NCI-H1694 (cell line): ENCODE measurements around the gene RAB21.

Source experiments
- DNase-seq: peaks from one replicate; lab custom pipeline; 2025; lab: John Stamatoyannopoulos, UW

The RAB21 gene, protein sequence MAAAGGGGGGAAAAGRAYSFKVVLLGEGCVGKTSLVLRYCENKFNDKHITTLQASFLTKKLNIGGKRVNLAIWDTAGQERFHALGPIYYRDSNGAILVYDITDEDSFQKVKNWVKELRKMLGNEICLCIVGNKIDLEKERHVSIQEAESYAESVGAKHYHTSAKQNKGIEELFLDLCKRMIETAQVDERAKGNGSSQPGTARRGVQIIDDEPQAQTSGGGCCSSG

DNA sequence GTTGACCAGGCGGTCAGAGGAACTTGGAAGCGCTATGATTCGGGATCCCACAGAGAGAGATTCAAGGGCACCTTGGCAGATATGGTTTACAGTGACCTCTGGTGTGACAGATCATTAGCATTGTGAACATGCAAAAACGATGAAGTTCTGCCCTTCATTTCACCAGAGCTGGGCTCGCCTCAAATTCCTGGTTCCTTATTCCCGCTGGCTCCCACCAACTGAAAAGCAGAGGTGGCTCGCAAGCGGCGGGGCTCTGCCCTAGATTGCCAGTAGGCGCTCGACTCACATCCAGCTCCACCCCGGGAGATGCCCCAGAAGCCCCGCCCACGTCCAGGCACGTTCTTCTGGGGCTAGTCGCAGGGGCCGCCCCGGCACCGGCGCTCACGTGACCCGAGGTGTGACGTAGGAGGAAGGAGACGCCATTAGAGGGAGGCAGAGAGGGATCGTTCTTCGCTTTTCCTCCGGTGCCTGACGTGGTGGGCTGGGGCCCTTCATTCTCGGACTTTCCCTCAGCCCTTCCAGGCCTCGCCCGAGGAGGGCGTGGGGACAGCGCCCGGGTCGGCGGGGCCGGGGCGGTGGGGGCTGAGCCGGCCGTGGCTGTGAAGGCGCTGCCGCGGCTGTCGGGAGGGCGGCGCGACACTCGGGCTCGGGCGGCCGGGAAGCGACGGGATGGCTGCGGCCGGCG lies at the start of gene RAB21:
Gene RAB21, plus strand, starts transcription at position 403 of the 685 bp plus-strand sequence. Its CDS starts 267 bp downstream, at position 670.
- DNase-seq = peak; percentile 74

GRCh38 chr12:71704920-71705319 lies 49.7 kb upstream of the RAB21 start:
- no peak for DNase-seq

DNA sequence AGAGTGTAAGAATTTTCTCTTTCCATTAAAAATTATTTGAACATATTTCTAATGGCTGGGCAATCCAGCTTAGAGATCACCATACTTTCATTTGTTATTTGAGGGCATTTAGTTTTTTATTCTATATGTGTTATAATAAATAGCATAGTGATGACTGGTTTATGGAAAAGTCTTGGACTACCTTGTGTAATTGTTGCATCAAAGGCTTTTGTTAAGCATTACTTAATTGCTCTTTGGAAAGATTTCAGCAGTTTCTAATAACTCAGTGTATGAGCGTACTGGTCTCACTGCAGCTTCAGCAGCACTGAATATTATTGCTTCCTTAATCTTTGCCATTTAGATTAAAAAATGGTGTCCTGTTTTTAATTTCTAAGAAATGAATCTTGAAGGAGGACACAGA lies 46.0 kb upstream of the RAB21 start:
- DNase-seq = no peak

- no peak for DNase-seq
Observed at GRCh38 chr12:71710276-71711125, 44.2 kb upstream of the RAB21 start.

DNA sequence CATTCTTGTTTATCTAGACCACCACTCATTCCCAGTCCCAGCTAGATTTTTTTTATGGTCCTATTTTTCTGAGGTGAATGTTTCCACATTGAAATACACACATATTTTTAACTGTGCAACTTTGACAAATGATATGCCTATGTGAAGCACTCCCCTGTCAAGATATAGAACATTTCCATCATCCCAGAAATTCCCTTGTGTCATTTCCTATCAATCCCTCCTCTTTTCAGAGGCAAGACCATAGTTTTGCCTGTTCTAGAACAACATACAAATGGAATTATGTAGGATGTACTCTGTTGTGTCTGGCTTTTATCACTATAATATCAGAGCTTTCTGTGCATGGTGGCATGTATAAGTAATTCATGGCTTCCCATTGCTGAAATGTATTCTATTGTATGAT lies 36.1 kb upstream of the RAB21 start:
- no peak for DNase-seq

DNA sequence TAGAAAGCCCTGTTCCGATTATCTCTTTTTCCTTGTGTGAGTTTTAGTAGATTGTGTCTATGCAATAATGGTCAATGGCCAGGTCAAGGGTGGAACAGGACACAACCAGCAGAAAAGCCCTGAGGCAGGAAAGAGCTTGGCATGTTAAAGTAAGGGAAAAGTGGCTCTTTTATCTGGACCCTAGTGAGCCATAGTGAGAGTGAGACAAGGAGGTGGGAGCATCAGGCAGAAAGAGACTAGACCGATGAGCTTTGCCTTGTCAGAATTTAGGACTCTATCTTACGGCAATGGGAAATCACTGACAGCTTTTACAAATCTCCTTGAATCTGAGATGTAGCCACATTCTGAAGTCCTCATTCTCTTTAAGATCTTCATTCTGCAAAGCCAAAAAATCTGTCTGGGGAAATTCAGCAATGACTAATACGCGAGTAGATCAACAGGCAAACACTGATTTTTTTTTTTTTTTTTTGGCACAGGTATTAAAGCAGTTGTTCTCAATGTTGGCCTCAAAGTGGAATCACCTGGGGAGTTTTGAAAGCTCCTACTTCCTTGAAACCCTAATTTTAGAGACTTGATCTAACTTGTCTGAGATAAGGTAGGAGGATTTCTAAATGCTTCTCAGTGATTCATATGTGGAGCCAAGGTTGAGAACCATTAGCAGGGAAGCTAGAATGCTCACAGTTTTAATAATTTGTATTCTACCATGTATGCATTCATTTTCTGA lies 34.9 kb upstream of the RAB21 start:
- DNase-seq = no peak

DNA sequence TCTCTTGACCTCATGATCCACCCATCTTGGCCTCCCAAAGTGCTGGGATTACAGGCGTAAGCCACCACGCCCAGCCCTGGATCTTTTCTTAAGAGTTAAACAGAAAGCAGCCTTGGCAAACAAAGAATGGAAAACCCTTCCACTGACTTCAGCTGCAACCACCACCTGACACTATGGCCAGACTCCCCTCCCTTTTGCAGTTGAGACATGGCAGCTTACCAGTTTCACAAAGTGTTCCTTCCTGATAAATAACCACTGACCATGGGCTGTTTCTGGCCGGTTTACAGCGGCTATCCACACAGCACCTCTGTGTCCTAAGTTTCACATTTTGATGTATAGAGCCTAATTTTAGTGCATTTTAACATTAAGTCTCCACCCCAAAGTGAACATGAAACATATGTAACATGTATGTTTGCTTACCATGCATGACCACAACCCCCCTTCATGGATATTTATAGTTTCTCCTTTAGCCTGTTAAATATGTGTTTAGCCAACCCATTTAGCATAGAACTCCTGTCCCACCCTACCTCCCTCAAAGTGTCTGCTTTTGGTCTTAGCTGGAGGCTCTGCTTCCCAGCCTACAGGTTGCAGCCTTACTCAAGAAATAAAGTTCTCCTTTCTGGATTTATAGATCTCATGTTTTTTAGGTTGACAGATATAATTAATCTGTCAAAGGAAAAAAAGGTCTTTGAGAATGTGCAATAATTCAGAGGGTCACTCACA lies 32.7 kb upstream of the RAB21 start:
- no peak for DNase-seq

DNA sequence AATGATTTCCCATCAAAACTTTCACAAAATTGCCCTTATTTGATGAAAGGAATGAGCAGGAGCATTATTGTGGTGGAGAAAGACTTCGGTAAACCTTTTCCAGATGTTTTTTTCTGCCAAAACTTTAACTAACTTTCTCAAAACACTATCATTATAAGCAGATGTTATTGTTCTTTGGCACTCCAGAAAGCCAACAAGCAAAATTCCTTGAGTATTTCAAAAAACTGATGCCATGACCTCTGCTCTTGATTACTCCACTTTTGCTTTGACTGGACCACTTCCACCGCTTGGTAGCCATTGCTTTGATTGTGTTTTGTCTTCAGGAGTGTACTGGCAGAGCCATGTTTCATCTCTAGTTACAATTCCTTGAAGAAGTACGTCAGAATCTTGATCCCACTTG lies 29.7 kb upstream of the RAB21 start:
- no peak for DNase-seq

GRCh38 chr12:71726548-71726947 lies 28.1 kb upstream of the RAB21 start:
- no peak for DNase-seq

- DNase-seq = no peak
Observed at GRCh38 chr12:71727958-71728357, 26.7 kb upstream of the RAB21 start.

DNA sequence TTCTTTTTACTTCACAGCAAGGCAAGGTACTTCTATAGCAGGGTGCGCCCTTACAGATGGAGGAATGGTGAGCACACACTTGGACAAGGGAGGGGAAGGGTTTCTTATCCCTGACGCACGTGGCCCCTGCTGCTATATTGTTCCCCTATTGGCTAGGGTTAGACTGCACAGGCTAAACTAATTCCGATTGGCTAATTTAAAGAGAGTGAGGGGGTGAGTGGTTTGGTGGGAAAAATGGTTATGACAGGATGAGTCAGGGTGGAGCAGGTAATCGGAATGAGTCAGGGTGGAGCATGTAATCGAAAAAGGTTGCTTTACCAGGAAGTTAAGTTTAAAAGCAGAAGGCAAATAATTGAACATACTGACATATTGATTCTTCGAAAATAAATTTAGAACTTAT lies 23.7 kb upstream of the RAB21 start:
- DNase-seq = no peak

GRCh38 chr12:71731439-71732356 lies 23.0 kb upstream of the RAB21 start:
- no peak for DNase-seq

DNA sequence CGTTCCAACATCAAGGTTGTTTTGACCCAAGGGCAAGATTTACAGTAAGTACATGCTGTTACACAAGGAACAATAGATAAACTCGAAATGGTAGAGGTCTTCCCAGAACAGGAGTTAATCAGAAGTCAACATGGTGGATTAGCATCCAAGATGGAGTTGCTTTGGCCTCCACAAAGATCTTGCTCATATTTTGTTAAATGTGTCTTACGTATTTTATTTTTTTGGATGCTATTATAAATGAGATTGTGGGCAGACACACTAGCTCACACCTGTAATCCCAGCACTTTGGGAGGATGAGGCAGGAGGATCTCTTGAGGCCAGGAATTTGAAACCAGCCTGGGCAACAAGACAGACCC lies 22.3 kb upstream of the RAB21 start:
- no peak for DNase-seq

DNA sequence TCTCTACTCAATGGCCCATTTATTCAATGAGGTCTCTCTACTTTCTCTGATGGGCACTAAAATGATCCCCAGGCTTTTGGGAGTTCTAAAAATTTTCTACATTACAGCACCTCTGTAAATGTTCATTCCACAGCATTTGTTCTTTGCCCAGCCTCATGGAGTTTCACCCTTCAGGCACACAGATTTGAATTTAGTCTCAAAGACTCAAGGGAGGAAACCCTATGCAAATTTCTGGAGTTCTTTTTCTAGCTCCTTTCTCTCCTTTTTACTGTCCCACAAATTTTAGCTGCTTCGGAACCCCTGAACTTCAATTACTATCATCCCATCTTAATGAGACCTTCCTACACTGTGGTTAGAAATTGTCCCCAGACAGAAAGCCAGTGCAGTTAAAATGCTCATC lies 17.5 kb upstream of the RAB21 start:
- no peak for DNase-seq

DNA sequence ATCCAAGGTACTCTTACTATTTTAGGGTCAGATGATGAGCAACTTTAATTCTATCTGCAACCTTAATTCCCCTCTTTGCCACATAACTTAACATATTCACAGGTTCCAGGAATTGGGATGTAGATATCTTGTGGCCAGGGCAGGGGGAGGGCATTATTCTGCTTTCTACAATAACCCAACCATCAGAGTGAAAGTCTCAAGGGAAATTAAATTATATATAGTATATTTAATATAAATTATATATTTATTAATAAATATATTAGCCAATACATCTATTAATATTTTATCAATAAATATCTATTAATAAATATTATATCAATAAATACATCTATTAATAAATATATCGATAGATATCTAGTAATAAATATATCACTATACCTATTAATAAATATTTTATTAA lies 11.7 kb upstream of the RAB21 start:
- DNase-seq = no peak

GRCh38 chr12:71744522-71745300 lies 10.0 kb upstream of the RAB21 start:
- no peak for DNase-seq

DNA sequence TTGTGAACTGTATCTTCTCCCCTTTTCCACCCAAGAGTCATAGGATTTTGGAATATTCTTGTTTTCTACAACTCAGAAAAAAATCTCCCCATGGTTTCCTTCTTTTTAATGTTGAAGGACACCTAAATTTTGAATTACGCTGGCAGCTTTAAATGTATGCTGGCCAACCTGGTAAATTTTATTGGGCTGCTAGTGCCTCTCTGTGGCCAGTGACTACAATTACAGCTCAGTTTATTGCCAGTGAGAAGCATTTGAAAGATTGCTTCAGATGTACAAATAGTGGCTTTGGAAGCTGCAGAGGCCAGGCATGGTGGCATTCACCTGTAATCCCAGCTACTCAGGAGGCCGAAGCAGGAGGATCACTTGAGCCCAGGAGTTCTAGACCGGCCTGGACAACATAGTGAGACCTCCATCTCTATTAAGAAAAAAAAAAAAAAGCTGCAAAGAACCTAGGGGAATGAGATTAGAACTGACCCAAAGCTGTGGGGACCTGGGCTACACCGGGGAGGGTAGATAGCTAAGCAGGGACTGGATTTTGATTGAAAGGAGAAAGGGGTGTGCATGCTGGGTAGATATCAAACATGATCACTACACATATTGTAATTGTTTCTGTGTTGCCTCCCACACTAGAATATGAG lies 7.6 kb upstream of the RAB21 start:
- DNase-seq = peak; percentile 12

GRCh38 chr12:71748081-71748850 lies 6.4 kb upstream of the RAB21 start:
- DNase-seq = no peak

DNA sequence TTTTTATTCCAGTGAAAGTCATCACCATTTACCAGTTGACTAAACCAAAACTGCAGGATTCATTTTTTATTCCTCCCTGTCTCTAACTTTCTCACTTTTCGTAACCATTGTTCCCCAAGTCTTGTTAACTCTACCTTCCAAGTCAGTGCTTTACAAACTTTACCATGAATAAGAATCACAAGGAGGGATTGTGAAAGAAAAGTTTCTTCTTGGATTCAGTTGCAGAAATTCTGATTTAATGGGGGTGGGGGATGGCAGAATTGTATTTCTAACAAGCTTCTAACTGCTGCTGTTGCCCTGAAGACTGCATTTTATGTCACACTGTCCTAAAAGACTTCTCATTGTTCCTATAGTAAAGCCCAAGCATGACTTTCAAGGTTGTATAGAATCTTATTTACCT lies 5.0 kb upstream of the RAB21 start:
- DNase-seq = no peak
